CD8-positive, alpha-beta memory T cell (primary cell): ENCODE measurements around the gene ANK2. TPM values are rescaled to one million over a fixed set of nuclear protein-coding genes. Genes with fewer than 3 reads are reported as not detected.

Experiments
- CTCF ChIA-PET: fragments of 350-600 bp; sonication (Branson Sonifier 250); formaldehyde crosslinking; loops from one replicate; lab custom pipeline; 2021; ENCODE audit warnings: antibody characterized with exemption; lab: Charles Lee
- POLR2A ChIA-PET: fragments of 350-600 bp; sonication (Branson Sonifier 250); formaldehyde crosslinking; loops from one replicate; lab custom pipeline; 2021; ENCODE audit warnings: antibody characterized with exemption; lab: Charles Lee
- DNase-seq, 5 donors: peaks; one replicate each; pipeline versions ENCODE4 v3.0.0 to v3.0.0-alpha.2; 2020 to 2022; ENCODE audit warnings: mixed read lengths in 1 of 5
- H3K27ac ChIP-seq: one replicate; pipeline ENCODE4 v1.7.0; 2013; ENCODE audit warnings: low read depth, mild to moderate bottlenecking, low read length, moderate library complexity
- H3K27me3 ChIP-seq: 2 replicates; pipeline ENCODE4 v1.7.0; 2013; ENCODE audit warnings: low read length, mild to moderate bottlenecking; ENCODE audit not compliant: insufficient read depth, poor library complexity, severe bottlenecking
- H3K36me3 ChIP-seq: 2 replicates; pipeline ENCODE4 v1.7.0; 2013; ENCODE audit warnings: mild to moderate bottlenecking, low read length, moderate library complexity; ENCODE audit not compliant: insufficient read depth
- H3K4me1 ChIP-seq: 2 replicates; pipeline ENCODE4 v1.7.0; 2013; ENCODE audit warnings: mild to moderate bottlenecking, low read length, moderate library complexity; ENCODE audit not compliant: insufficient read depth
- H3K4me3 ChIP-seq: 2 replicates; pipeline ENCODE4 v1.7.0; 2013; ENCODE audit warnings: mild to moderate bottlenecking, low read length
- H3K9me3 ChIP-seq: 2 replicates; pipeline ENCODE4 v1.7.0; 2013; ENCODE audit warnings: mild to moderate bottlenecking, low read length
- H3K27ac Mint-ChIP-seq, 8 donors: one replicate each; pipeline ENCODE4 v1.8.0; 2020 to 2021; ENCODE audit warnings: mixed read lengths in 8 of 8, mild to moderate bottlenecking in 6 of 8, inconsistent platforms in 3 of 8, moderate library complexity in 3 of 8
- H3K27me3 Mint-ChIP-seq, 2 donors: one replicate each; pipeline ENCODE4 v1.8.0; 2020 to 2021; ENCODE audit warnings: mixed read lengths in 2 of 2, mild to moderate bottlenecking in 1 of 2, moderate library complexity in 1 of 2
- H3K36me3 Mint-ChIP-seq, 3 donors: one replicate each; pipeline ENCODE4 v1.8.0; 2020 to 2021; ENCODE audit warnings: mixed read lengths in 3 of 3, inconsistent platforms in 1 of 3, mild to moderate bottlenecking in 1 of 3
- H3K4me1 Mint-ChIP-seq, 3 donors: one replicate each; pipeline ENCODE4 v1.8.0; 2020 to 2021; ENCODE audit warnings: mixed read lengths in 3 of 3, inconsistent platforms in 1 of 3, mild to moderate bottlenecking in 1 of 3
- H3K4me3 Mint-ChIP-seq, 7 donors: one replicate each; pipeline ENCODE4 v1.8.0; 2020 to 2021; ENCODE audit warnings: mixed read lengths in 7 of 7, mild to moderate bottlenecking in 6 of 7, moderate library complexity in 4 of 7, inconsistent platforms in 2 of 7
- H3K9me3 Mint-ChIP-seq, 5 donors: one replicate each; pipeline ENCODE4 v1.8.0; 2020 to 2022; ENCODE audit warnings: mixed read lengths in 5 of 5, mild to moderate bottlenecking in 3 of 5, moderate library complexity in 2 of 5, inconsistent platforms in 1 of 5
- polyA plus RNA-seq: library from polyadenylated mRNA; unstranded; fragments of 300-500 nt; fragmentation: Illumina TruSeq; gene quantifications from one replicate; pipeline ENCODE4 v1.2.3, GENCODE V29; 2021
- total RNA-seq, 2 experiments: library from RNA; stranded (reverse); gene quantifications; one replicate each; pipeline ENCODE4 v1.2.3, GENCODE V29; 2021

The ANK2 gene
- total and polyA plus RNA-seq, 3 experiments from 2014 or later: 0.26 to 0.80 TPM; not detected in 1

- no peaks in the 10 kb centered on the region for H3K36me3 ChIP-seq
- H3K4me1 ChIP-seq: no peaks in the 10 kb centered on the region
- POLR2A ChIA-PET: no interaction called here
- H3K4me3 ChIP-seq: no peak overlapping the region
- CTCF ChIA-PET: no interaction called here
- Mint-ChIP-seq H3K4me3 (no peak overlapping the region), H3K9me3 (peaks cover 0 to 2% (median 0%) of the 10 kb centered on the region in 5 donors), H3K27me3 (no peaks in the 10 kb centered on the region), H3K4me1 (no peaks in the 10 kb centered on the region), H3K27ac (no peak overlapping the region), H3K36me3 (no peaks in the 10 kb centered on the region)
- no peaks in the 10 kb centered on the region for H3K9me3 ChIP-seq
- no peak for DNase-seq
- H3K27me3 ChIP-seq: no peaks in the 10 kb centered on the region
- H3K27ac ChIP-seq: no peak overlapping the region
Measured at GRCh38 chr4:113209153-113209552, 159.7 kb downstream of the ANK2 start.

GRCh38 chr4:113209652-113210320 lies 160.3 kb downstream of the ANK2 start:
- POLR2A ChIA-PET: no interaction called here

GRCh38 chr4:113212613-113213012 lies 163.2 kb downstream of the ANK2 start:
- Mint-ChIP-seq H3K9me3 (peaks cover 0 to 2% (median 0%) of the 10 kb centered on the region in 5 donors), H3K4me3 (no peak overlapping the region), H3K4me1 (no peaks in the 10 kb centered on the region), H3K36me3 (no peaks in the 10 kb centered on the region), H3K27ac (no peak overlapping the region), H3K27me3 (no peaks in the 10 kb centered on the region)
- DNase-seq: no peak
- Histone ChIP-seq H3K27me3 (no peaks in the 10 kb centered on the region), H3K9me3 (no peaks in the 10 kb centered on the region), H3K27ac (no peak overlapping the region), H3K4me1 (no peaks in the 10 kb centered on the region), H3K36me3 (no peaks in the 10 kb centered on the region), H3K4me3 (no peak overlapping the region)
- ChIA-PET POLR2A (no interaction called here), CTCF (no interaction called here)

More at GRCh38 chr4:113209652-113210320, 160.3 kb downstream of the ANK2 start:
- no peak for DNase-seq
- Mint-ChIP-seq H3K27me3 (no peaks in the 10 kb centered on the region), H3K9me3 (peaks cover 0 to 2% (median 0%) of the 10 kb centered on the region in 5 donors), H3K27ac (no peak overlapping the region), H3K4me3 (no peak overlapping the region), H3K4me1 (no peaks in the 10 kb centered on the region), H3K36me3 (no peaks in the 10 kb centered on the region)
- no peaks in the 10 kb centered on the region for H3K4me1 ChIP-seq
- H3K9me3 ChIP-seq: no peaks in the 10 kb centered on the region
- no peaks in the 10 kb centered on the region for H3K36me3 ChIP-seq
- H3K4me3 ChIP-seq: no peak overlapping the region
- no peaks in the 10 kb centered on the region for H3K27me3 ChIP-seq
- H3K27ac ChIP-seq: no peak overlapping the region
- CTCF ChIA-PET: no interaction called here

- H3K9me3 ChIP-seq: no peaks in the 10 kb centered on the region
- Mint-ChIP-seq H3K9me3 (no peaks in the 10 kb centered on the region), H3K36me3 (no peaks in the 10 kb centered on the region), H3K27me3 (peaks cover 0 to 4% of the 10 kb centered on the region in 2 donors), H3K4me1 (no peaks in the 10 kb centered on the region), H3K27ac (no peak overlapping the region), H3K4me3 (no peak overlapping the region)
- H3K4me3 ChIP-seq: no peak overlapping the region
- no peak overlapping the region for H3K27ac ChIP-seq
- H3K4me1 ChIP-seq: no peaks in the 10 kb centered on the region
- POLR2A ChIA-PET: no interaction called here
- H3K27me3 ChIP-seq: no peaks in the 10 kb centered on the region
- no peak for DNase-seq
- H3K36me3 ChIP-seq: no peaks in the 10 kb centered on the region
- CTCF ChIA-PET: interaction anchor here (0.7 kb wide), 1 partner anchor 1089 kb away, joined by 3 read pairs; no protein-coding TSS in a partner anchor
Measured at GRCh38 chr4:113221990-113222389, 172.5 kb downstream of the ANK2 start.

- H3K4me3 Mint-ChIP-seq: no peak overlapping the region
- H3K9me3 Mint-ChIP-seq: no peaks in the 10 kb centered on the region
- H3K27me3 ChIP-seq: no peaks in the 10 kb centered on the region
- no peak overlapping the region for H3K27ac ChIP-seq
- ChIA-PET CTCF (no interaction called here), POLR2A (no interaction called here)
- no peaks in the 10 kb centered on the region for H3K36me3 ChIP-seq
- H3K27ac Mint-ChIP-seq: no peak overlapping the region
- H3K4me1 ChIP-seq: no peaks in the 10 kb centered on the region
- H3K4me1 Mint-ChIP-seq: no peaks in the 10 kb centered on the region
- no peaks in the 10 kb centered on the region for H3K9me3 ChIP-seq
- no peak overlapping the region for H3K4me3 ChIP-seq
- peaks cover 0 to 4% of the 10 kb centered on the region in 2 donors for H3K27me3 Mint-ChIP-seq
- no peaks in the 10 kb centered on the region for H3K36me3 Mint-ChIP-seq
- DNase-seq: no peak
Measured at GRCh38 chr4:113222471-113222870, 173.0 kb downstream of the ANK2 start.

DNA sequence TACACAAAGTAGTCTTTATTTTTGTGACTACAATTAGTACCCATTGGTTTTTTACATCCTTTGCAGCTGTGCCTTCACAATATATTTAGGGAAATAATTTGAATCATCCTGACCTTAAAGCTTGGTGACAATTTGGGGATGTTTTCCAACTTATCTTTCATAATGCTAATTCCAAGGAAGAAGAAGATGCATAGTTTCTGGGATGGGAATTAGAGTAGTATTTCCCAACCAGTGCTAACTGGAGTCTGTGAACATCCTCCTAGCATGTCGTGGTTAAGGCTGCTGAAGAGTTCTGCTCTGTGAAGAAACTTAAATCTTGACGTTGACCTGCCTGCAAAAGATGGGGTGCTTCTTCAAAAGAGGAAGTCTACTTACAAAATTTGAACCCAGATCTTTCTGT lies 173.5 kb downstream of the ANK2 start:
- DNase-seq: no peak
- POLR2A ChIA-PET: no interaction called here
- Histone ChIP-seq H3K9me3 (no peaks in the 10 kb centered on the region), H3K27ac (no peak overlapping the region), H3K4me1 (no peaks in the 10 kb centered on the region), H3K36me3 (no peaks in the 10 kb centered on the region), H3K4me3 (no peak overlapping the region), H3K27me3 (no peaks in the 10 kb centered on the region)
- Mint-ChIP-seq H3K9me3 (no peaks in the 10 kb centered on the region), H3K36me3 (no peaks in the 10 kb centered on the region), H3K27me3 (peaks cover 0 to 4% of the 10 kb centered on the region in 2 donors), H3K27ac (no peak overlapping the region), H3K4me1 (no peaks in the 10 kb centered on the region), H3K4me3 (no peak overlapping the region)
- CTCF ChIA-PET: no interaction called here

GRCh38 chr4:113232194-113232593 lies 182.7 kb downstream of the ANK2 start:
- Mint-ChIP-seq H3K4me3 (no peak overlapping the region), H3K36me3 (no peaks in the 10 kb centered on the region), H3K4me1 (no peaks in the 10 kb centered on the region), H3K9me3 (no peaks in the 10 kb centered on the region), H3K27me3 (peaks cover 0 to 5% of the 10 kb centered on the region in 2 donors), H3K27ac (no peak overlapping the region)
- DNase-seq: no peak
- Histone ChIP-seq H3K4me3 (no peak overlapping the region), H3K27ac (no peak overlapping the region), H3K27me3 (no peaks in the 10 kb centered on the region), H3K4me1 (no peaks in the 10 kb centered on the region), H3K36me3 (no peaks in the 10 kb centered on the region), H3K9me3 (no peaks in the 10 kb centered on the region)
- CTCF ChIA-PET: no interaction called here
- POLR2A ChIA-PET: no interaction called here

- Mint-ChIP-seq H3K27me3 (peaks cover 0 to 3% of the 10 kb centered on the region in 2 donors), H3K27ac (no peak overlapping the region), H3K4me3 (no peak overlapping the region), H3K36me3 (no peaks in the 10 kb centered on the region), H3K4me1 (no peaks in the 10 kb centered on the region), H3K9me3 (no peaks in the 10 kb centered on the region)
- Histone ChIP-seq H3K27ac (no peak overlapping the region), H3K9me3 (no peaks in the 10 kb centered on the region), H3K4me3 (no peak overlapping the region), H3K4me1 (no peaks in the 10 kb centered on the region), H3K27me3 (no peaks in the 10 kb centered on the region), H3K36me3 (no peaks in the 10 kb centered on the region)
- DNase-seq: no peak
- POLR2A ChIA-PET: no interaction called here
- CTCF ChIA-PET: no interaction called here
Measured at GRCh38 chr4:113236916-113237315, 187.5 kb downstream of the ANK2 start.
